ENCODE results near the gene CYP2D6.

DNA sequence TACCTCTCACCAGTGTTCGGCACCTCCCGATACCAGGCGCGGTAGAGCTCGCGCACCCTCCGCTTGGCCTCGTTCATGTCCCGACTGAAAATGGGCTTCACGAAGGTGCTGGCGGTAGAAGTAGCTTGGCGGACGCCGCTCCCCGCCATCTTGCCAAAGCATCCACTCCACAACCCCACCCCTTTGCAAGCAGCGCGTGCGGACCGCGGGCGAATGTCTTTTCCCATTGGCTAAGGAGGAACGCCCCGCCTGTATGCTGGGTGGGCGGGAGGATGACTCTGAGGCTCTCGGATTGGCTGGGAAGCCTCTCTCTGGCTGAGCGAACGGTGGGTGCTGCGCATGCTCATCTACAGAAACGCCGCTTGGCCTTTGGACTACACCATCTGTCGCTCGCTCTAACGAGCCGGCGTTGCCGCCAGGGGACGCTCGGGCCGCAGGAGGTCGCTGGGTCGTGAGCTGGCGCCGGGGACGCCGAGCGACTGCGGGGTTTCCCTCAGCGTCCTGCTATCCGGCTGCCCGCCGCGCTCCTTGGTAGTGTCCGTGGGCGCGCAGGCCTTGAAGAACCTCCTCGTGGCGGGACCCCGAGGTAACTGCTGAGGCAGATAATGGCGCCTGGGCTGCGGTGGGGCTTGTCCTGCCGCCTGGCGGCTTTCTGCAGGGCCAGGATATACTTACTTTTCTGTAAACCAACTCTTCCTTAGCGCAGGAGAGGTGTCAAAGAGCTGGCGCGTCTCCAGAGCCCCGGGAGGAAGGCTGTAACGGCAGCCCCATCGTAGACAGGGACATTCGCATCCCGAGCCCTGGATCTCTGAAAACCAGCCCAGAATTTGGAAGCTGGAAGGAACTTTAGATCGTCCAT lies 39.8 kb downstream of the CYP2D6 start, which contains the start of gene NDUFA6:
- peak; percentile 82 to 98 for TF ChIP-seq POLR2A (IDR thresholded peaks at IDR 0.05)
- TF ChIP-seq, protein P1, sequence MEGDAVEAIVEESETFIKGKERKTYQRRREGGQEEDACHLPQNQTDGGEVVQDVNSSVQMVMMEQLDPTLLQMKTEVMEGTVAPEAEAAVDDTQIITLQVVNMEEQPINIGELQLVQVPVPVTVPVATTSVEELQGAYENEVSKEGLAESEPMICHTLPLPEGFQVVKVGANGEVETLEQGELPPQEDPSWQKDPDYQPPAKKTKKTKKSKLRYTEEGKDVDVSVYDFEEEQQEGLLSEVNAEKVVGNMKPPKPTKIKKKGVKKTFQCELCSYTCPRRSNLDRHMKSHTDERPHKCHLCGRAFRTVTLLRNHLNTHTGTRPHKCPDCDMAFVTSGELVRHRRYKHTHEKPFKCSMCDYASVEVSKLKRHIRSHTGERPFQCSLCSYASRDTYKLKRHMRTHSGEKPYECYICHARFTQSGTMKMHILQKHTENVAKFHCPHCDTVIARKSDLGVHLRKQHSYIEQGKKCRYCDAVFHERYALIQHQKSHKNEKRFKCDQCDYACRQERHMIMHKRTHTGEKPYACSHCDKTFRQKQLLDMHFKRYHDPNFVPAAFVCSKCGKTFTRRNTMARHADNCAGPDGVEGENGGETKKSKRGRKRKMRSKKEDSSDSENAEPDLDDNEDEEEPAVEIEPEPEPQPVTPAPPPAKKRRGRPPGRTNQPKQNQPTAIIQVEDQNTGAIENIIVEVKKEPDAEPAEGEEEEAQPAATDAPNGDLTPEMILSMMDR (IDR thresholded peaks at IDR 0.05) = peak; percentile 64 to 98 (median 94)
